GM21390 (cell line): ENCODE data around the gene TRMT11.
A peak's percentile ranks its signal among the peaks of the same experiment; 100 is the strongest.
"Not testable (repeated sequence)": the region's sequence is repeated elsewhere in the genome, so short reads cannot be mapped to it uniquely, and the experiment has no call there.

Experiments used
- ATAC-seq: cut with Tn5 transposase; IDR thresholded peaks from one replicate; pipeline ENCODE4 v1.9.1; 2021; ENCODE audit not compliant: unreplicated experiment

TRMT11 gene

DNA sequence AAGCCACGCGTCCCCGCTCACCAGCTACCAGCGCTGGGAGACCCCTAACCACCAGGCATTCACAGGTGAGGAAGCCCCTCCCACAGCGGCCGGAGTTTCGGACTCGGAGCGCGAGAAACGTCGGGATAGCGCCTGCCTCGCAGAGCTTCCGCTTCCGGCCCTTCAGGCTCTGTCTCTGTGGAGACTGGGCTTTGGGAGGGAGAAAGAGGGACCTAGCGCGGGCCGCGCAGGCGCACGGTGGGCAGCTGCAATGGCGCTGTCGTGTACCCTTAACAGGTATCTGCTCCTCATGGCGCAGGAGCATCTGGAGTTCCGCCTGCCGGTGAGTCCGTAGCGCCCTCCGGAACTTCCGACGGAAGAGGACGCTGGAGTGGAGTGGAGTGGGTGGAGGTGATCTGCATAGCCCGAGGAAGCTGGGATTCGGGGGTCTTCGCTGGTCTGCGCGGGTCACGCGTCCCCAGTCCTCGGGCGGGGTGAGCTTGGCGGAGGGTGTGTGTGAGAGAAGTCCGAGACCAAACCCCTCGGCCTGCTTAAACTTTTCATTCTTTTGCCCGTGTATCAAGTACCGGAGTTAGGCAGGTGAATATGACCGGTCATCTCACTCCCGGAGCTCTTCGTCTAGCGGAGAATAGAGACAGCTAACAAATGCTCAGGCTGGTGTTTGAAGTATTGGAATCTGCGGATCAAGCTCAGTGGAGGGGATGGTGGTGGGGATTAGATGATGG is at the start of gene TRMT11:
Gene TRMT11, plus strand, starts transcription at position 240 of the 725 bp plus-strand sequence. Its CDS starts 11 bp downstream, at position 251.
- ATAC-seq: peak; percentile 95

DNA sequence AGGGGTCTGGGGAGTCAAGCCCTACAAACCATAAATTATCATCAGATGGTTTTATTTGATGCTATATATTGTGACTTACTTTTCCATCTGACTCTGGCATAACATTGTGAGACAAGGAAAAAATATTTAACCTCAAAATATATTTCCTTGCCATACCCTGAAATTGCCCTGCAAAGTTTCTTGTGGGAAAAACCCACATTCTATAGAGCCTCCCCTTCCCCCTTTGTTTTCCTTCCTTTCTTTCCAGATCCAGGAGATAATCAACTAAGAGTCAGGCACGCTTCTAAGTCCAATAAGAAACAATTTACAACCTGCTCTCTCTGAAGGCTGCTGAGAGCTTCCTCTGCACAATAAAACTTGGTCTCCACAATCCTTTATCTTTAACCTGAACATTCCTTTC is 47.3 kb upstream of the TRMT11 start:
- no peak for ATAC-seq

- ATAC-seq: no peak
These were observed 46.5 kb upstream of the TRMT11 start for GRCh38 chr6:125939791-125940190.

DNA sequence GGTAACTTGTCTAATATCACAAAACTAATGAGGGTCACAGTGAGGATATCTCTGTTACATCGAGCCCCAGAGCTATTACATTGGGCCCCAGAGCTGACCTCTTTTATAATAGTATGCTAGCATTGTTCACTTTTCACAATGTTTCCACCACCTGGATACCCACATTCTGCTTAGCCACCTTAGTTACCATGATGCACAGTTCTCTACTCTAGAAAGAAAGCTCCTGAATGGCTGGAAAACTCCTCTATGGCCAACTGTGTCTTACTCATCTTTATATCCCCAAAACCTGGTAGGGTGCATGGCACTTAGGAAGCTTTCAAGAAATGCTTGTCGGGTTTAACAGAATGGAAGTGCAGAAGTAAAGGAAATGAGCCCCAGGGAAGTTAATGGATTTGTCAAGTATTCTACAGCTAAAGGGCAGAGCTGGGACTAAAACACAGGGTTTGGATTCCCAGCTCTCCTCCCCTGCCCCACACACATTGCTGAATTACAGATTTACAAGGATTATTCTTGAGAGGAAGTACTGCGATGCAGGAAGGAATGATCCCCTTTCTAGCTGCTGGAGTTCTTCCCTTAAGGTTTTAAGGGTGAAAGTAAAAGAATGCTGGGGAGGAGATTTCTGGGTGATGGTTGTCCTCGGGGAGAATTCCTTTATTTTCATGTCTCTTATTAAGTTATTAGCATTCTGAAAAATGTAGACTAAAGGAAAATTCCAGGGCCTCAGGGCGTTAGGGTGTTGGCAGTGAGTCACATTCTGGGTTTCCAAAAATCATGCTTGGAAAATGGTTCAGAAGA is 45.9 kb upstream of the TRMT11 start:
- ATAC-seq: no peak

GRCh38 chr6:125942672-125943527 is 43.4 kb upstream of the TRMT11 start:
- ATAC-seq: no peak

DNA sequence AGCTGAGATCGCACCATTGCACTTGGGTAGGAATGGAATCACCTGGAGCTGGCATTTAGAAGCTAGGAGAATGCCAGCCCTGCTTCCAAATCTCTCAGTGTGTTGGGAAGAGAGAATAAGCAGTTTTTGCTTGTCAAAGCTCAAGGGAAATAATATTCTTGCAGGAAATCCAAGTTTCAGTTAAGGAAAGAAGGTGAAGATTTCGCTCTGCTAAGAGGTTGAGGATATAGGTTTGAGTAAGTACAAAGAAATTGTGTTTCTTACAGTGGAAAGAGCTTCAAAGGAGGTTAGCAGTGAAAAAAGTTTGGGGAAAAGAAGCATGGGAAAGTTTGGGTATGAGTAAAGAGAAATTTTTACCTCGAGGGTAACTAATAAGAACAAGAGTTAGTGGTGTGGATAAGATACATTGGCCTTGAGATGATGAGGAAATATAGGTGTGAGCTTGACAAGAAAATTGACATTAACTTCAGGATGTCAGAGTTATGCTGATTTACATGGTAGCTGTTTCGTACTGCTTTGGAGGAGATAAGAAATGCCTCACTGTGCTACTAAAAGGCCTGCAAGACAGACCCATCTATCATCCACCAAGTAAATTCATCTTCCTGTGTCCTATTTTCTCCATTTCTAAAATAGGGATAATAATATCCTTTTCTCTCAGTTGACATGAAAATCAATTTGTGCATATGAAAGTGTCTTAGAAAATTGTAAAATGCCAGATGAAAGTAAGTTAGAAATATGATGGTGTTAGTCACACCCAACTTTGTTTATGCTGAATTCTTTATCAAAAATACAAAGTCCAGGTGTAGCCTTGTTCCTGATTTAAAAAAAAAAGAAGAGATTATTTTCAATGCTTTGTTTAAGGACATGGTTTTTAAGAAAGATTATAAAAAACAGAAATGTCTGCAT is 42.6 kb upstream of the TRMT11 start:
- no peak for ATAC-seq

DNA sequence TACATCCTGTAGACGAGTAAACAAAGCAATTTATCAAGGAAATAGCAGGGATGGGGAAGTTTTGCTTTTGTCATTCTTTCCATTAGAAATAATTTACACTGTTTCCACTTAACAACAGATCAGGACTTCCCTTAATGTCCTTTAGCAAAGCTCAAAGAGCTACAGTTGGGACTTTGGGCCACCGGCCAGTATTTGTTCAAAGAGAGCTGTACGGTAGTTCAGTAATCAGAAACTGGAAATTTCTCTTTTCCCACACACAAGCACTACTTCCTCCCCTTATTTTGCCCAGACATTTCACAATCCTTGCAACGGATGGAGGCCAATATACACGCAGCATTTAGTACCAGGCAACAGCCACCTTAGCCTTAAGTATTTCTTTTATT is 41.9 kb upstream of the TRMT11 start:
- no peak for ATAC-seq

DNA sequence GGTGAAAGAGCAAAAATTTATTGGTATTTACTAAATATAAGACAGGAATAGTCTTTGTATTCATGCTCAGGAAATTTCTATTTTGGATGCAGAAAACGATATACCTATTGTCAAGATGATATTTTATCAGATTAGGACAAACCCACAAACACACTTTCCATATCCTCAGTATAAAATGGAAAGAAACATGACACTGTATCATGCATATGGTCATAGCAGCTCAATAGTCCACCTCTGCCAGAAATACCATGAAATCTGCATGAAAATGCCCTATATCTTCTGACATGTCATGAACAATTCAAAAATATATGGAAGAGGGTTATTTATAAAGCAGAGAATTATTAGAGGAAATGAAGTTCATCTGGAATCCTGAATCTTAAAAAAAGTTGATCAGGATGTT is 41.4 kb upstream of the TRMT11 start:
- no peak for ATAC-seq

DNA sequence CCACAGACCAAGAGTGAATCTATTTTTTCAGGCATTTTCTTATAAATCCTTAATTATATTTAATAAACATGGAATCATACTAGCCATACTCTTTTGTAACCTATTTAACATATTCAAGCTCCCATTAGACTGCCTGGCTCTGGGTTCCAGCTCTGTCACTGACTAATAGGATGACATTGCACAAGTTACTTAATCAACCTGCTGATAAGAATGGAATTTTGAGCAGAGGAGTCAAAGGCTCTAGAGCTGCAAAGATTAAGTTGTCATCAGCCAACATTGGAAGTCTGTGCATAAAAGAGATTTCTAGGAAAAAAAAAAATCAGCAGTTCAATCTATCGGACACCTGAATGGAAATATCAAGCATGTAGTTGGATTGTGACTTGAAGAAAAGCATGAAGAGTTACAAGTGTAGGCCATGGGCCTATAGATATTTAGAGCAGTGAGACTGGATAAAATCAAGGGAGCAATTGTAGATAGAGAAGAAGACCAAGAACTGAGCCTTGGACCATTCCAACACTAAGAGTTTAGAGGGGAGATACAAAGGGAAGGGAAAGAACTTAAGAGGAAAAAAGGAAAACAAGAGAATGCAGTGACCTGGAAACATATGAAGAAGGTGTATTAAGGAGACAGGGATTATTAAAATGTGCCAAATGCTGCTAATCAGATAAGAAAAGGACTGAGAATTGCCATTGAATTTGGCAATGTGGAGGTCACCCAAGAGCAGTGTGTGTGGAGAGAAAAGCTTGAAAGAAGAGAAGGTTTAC is 40.8 kb upstream of the TRMT11 start:
- no peak for ATAC-seq

GRCh38 chr6:125947615-125948014 is 38.7 kb upstream of the TRMT11 start:
- ATAC-seq: no peak

DNA sequence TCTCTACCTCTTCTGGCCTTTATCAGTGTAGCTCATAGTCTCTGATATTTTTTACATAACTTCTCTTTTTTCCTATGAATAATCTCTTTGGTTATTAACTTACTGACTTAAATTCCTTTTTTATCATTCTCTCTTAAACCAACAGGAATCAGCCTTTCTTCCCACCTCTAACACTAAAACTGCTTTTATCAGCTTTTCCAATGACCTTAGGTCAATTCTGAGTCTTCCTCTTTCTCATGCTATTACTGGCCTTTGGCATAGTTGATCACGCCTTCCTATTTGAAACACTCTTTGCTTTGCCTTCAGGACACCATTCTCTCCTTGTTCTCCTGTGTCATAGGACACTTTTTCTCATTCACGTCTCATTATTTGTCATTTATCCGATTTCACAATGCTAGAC is 37.9 kb upstream of the TRMT11 start:
- no peak for ATAC-seq

- ATAC-seq: no peak
These were observed 37.3 kb upstream of the TRMT11 start for GRCh38 chr6:125949069-125949468.

GRCh38 chr6:125950293-125950692 is 36.0 kb upstream of the TRMT11 start:
- no peak for ATAC-seq

GRCh38 chr6:125950716-125951115 is 35.6 kb upstream of the TRMT11 start:
- not testable (repeated sequence) for ATAC-seq

DNA sequence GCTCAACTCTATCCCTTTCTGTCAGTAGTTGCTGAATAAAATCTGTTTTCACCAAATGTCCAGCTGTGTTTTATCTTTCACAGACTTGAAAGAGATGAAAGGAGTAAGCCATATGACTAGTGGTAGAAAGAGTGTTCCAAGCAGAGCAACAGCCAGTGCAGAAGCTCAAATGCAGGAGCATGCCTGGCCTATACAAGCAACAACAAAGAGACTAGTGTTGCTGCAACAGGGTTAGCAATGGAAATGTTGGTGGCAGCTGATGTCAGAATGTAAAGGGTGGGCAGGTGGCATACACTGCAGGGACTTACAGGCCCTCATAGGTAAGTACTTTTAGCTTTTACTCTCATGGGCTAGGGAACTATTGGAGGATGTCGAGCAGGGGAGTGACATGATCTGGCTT is 35.0 kb upstream of the TRMT11 start:
- ATAC-seq: no peak

DNA sequence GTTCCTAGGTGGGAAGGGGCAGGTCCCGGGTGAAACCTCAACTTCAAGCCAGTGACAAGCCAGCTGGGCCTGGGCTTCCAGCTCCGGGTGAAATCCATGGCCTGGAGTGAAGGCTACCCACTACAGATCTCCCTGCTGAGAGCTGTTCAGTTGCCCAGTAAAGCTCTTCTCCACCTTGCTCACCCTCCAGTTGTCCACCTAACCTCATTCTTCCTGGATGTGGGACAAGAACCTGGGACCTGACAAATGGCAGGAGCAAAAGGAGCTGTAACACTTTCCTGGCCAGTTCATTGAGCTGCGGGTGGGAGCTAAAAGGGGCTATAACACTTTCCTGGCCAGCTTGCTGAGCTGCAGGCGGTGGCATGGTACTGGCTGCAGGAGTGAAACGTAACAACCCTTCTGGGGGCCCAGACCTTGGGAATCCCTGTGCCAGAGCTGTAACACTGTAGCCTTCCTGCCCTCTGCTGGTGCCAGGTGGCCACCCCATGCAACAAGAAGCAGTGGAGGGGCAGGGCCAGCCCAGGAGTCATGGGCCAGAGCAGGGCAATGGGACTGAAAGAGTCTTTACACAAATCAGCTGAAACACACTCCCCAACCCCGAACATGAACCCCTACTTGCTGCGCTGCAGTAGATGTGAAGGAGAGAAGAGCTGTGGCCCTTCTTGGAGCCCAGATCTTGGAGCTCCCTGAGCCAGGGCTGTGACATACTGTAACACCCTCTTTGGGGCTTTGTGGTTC is 33.4 kb upstream of the TRMT11 start:
- no peak for ATAC-seq

DNA sequence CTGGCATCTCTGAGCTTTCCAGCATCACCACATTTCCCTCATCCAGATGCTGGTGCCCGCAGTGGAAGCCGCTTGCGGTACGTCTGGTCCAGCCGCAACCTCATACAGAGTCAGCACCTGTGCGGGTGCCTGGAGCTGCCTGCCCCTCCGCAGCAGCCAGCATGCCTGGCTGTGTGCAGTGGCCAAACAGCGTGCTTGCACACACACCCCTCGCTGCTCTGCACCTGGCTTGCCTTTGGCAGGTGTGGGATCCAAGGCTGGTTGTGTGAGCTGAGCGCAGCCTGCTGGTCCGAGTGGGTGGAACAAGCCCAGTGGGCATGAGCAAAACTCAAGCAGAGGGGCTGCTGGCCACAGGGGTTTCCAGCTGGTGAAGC is 32.9 kb upstream of the TRMT11 start:
- no peak for ATAC-seq

- ATAC-seq: no peak
These were observed 31.5 kb upstream of the TRMT11 start for GRCh38 chr6:125954735-125955339.

DNA sequence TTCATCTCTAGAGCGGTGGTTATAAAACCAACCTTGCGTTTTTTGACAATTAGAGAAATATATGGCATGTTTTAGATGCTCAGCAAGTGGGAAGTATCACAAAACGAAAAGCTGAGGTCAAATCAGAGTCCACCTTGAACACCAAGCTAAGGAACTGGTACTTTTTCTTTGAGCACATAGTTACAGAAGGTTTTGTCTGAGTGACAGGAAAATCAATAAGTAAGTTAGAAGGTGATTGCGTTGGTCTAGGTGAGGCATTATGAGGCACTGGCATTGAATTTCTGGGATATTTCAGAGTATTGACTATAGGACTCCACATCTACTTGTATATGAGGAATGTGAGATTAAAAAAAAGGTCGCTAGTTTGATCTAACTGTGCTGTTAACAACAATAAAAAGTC is 30.4 kb upstream of the TRMT11 start:
- no peak for ATAC-seq
